ENCODE data around the gene CDK19.

- TF ChIP-seq EZH2 (IDR thresholded peaks at IDR 0.05; ENCODE audit: low read length, missing control alignments) (no peak), CTCF (conservative IDR thresholded peaks at IDR 0.05 in 1 of 2, IDR thresholded peaks at IDR 0.05 in 1 of 2; ENCODE audit: low read depth in 1 of 2, low read length in 2 of 2) (no peak)
Observed at GRCh38 chr6:110649704-110650103, 165.6 kb downstream of the CDK19 start.
